ENCODE results near the gene CCND2. TPM values are rescaled to one million over a fixed set of nuclear protein-coding genes. Genes with fewer than 3 reads are reported as not detected.
"Not testable (repeated sequence)": the region's sequence is repeated elsewhere in the genome, so short reads cannot be mapped to it uniquely, and the experiment has no call there.

Gene CCND2
- 10 to 100 TPM; 42.2 to 56.1 (median 52.6) TPM for polyA plus RNA-seq (ENCODE audit: insufficient read length in 3 of 3)

DNA sequence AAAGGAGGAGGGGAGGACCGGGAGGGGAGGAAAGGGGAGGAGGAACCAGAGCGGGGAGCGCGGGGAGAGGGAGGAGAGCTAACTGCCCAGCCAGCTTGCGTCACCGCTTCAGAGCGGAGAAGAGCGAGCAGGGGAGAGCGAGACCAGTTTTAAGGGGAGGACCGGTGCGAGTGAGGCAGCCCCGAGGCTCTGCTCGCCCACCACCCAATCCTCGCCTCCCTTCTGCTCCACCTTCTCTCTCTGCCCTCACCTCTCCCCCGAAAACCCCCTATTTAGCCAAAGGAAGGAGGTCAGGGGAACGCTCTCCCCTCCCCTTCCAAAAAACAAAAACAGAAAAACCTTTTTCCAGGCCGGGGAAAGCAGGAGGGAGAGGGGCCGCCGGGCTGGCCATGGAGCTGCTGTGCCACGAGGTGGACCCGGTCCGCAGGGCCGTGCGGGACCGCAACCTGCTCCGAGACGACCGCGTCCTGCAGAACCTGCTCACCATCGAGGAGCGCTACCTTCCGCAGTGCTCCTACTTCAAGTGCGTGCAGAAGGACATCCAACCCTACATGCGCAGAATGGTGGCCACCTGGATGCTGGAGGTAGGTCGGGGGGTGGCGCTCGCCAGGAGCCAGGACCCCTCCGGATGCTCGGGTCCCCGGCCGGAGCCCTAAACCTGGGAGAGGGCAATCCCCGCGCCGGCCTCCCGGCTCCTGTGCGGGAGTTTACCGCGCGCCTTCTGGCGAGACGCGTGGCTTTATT is at the start of gene CCND2:
TSS of gene CCND2 (plus strand) at position 111 of the 744 bp plus-strand sequence. CDS start at position 390, 279 bp downstream.
- DNase-seq (ENCODE audit: low read depth in 3 of 3, low spot score in 2 of 3), result peak in 2 of 3 donors; percentile 81 to 89

- DNase-seq (ENCODE audit: low read depth in 3 of 3, low spot score in 2 of 3), result no peak
These were observed 49.2 kb upstream of the CCND2 start for GRCh38 chr12:4224206-4224889.

DNA sequence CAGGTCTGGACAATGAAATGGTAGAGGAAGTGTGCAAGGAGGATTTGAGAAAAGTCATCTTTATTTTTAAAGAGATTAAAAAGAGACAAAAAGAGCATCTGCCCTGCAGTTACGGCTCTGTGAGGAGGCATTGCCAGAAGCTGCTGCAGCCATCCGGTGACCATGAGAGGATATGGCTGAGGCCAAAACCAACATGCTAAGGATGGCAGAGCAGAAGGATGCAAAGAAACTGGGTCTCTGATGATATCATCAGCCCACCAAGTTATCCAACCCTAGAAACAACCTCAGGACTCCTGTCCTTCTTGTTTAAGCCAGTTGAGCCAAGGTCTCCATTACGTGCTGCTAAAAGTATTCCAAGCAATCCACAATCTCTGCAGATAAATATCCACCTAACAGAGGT is 48.0 kb upstream of the CCND2 start:
- DNase-seq (ENCODE audit: low read depth in 3 of 3, low spot score in 2 of 3), result no peak

GRCh38 chr12:4227046-4227445 is 46.5 kb upstream of the CCND2 start:
- no peak for DNase-seq (ENCODE audit: low read depth in 3 of 3, low spot score in 2 of 3)

DNA sequence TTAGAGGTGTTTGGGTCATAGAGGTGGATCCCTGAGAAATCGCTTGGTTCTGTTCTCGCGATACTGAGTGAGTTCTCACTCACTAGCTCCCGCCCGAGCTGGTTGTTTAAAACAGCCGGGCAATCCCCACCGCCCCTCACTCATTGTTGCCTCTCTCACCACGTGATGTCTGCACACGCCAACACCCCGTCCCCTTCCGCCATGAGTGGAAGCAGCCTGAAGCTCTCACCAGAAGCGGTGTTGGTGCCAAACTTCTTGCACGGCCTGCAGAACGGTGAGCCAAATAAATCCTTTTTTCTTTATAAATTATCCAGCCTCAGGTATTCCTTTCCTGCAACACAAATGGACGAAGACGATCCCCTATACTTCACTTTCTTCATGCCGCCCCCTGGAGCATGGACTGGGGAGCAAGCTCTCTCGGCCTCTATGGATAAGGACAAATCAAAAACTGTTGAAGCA is 45.4 kb upstream of the CCND2 start:
- DNase-seq (ENCODE audit: low read depth in 3 of 3, low spot score in 2 of 3), result no peak

DNA sequence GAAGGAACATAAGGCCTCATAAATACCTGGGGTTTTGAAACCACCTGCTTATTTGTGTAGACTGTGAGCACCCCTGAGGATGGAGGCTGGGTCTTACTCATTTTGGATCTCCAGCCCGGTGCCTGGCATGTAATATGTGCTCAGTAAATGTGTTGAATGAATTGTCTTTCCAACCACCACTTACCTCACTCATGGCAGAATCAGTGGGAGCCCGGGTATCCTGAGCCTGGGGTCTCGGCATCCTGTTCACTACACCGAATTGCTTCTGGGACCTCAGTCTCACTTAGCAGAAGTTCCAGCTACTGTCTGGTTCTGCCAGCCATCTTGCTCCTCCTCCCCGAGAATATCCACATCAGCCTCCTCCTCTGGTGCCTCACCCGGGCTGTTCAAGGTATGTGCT is 43.0 kb upstream of the CCND2 start:
- no peak for DNase-seq (ENCODE audit: low read depth in 3 of 3, low spot score in 2 of 3)

GRCh38 chr12:4238577-4238976 is 35.0 kb upstream of the CCND2 start:
- no peak for DNase-seq (ENCODE audit: low read depth in 3 of 3, low spot score in 2 of 3)

DNA sequence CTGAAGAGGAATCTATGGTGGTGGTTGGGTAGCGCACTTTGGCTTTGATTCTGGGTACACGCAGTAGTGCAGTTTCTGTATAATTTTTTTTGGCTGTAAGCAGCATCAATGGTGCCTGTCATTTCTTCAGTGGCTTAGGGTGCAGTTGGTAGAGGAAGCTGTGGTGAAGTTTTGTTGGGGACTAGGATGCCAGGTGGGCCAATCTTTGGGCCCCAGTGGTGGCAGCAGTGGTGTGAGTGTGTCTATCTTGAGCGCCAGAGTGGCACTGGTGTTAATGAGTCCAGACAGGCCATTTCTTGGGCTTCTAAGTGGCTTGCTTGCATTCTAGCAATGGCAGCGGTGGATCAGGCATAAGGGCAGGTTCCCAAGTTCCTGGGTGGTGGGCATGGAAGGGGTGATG is 33.8 kb upstream of the CCND2 start:
- no peak for DNase-seq (ENCODE audit: low read depth in 3 of 3, low spot score in 2 of 3)

GRCh38 chr12:4240161-4240783 is 33.3 kb upstream of the CCND2 start:
- no peak for DNase-seq (ENCODE audit: low read depth in 3 of 3, low spot score in 2 of 3)

- no peak for DNase-seq (ENCODE audit: low read depth in 3 of 3, low spot score in 2 of 3)
These were observed 32.6 kb upstream of the CCND2 start for GRCh38 chr12:4240981-4241380.

- no peak for DNase-seq (ENCODE audit: low read depth in 3 of 3, low spot score in 2 of 3)
These were observed 32.0 kb upstream of the CCND2 start for GRCh38 chr12:4241592-4241991.

DNA sequence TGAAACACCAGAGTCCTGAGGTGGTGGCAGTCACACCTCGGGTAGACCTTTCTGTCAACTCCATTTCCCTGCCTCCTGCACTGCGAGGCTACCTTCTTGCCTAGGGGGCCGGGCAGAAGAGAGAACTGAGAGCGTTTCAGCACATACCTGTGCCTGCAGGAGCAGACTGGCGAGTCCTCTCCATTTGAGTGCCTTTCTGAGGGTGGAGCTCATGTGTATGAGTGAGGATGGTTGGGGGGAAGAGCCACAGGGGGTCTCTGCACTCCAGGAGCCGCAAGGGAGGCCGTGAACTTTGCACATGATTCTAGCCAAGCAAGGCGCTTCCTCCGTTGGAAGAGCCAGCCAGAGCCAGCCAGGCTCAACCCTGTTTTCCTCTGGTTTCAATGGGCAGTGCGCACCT is 31.0 kb upstream of the CCND2 start:
- no peak for DNase-seq (ENCODE audit: low read depth in 3 of 3, low spot score in 2 of 3)

DNA sequence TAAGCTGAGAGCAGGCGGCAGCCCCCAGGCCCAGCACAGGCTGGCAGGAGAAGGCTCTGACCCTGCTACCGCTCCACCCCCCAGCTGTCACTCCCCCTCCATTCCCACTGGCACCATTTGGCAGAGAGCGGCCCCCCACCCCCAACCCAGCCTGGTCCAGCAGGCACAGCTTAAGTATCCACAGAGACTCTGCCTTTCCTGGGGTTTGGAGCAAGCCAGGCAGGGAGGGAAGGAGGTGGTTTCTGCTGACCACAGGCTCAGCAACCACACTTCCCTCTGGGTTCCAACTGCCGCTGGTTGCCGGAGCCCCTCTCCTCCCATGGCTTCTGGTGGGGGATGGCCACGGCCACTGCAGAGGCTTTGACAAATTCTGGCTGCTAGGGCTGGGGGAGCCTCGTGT is 30.5 kb upstream of the CCND2 start:
- no peak for DNase-seq (ENCODE audit: low read depth in 3 of 3, low spot score in 2 of 3)

- not testable (repeated sequence) for DNase-seq (ENCODE audit: low read depth in 3 of 3, low spot score in 2 of 3)
These were observed 30.0 kb upstream of the CCND2 start for GRCh38 chr12:4243491-4244100.

GRCh38 chr12:4244868-4245267 is 28.7 kb upstream of the CCND2 start:
- no peak for DNase-seq (ENCODE audit: low read depth in 3 of 3, low spot score in 2 of 3)

- no peak for DNase-seq (ENCODE audit: low read depth in 3 of 3, low spot score in 2 of 3)
These were observed 28.1 kb upstream of the CCND2 start for GRCh38 chr12:4245446-4245845.

DNA sequence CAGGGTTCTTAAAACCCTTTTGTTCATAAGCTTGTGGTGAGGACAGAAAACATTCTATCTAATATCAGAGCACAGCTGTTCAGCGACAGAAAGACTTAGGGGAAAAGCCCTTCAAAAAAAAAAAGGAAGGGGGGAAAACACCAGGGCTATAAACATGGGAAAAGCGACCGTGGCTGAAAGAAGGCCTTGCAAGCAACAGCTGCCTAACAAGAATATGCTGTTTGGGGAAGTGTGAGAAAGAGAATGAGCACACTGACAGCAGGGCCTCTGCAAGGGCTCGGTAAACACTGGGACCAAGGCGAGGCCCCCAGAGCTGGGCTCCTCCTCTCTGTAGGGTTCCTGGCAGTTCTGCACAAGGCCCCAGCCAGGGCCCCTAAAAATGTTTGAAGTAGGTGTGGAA is 27.4 kb upstream of the CCND2 start:
- no peak for DNase-seq (ENCODE audit: low read depth in 3 of 3, low spot score in 2 of 3)

DNA sequence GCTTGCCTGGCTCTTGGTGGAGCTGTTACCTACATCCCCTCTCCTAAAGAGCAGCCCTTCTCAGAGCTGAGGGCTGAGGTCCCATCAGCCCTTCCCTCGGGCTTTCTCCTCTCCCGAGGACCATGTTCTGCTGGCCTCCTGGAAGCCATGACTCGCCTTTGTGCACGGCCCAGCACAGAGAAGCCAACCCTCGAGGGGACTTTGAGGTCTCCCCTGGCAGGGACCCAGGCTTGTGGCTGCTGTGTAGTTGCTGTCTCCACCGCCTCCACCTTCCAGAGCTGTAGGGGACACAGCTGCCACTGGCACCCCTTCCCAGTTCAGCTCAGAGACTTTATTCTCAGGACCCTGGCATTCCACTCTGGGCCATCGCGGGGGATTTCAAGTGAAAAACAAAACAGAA is 22.9 kb upstream of the CCND2 start:
- no peak for DNase-seq (ENCODE audit: low read depth in 3 of 3, low spot score in 2 of 3)

GRCh38 chr12:4251216-4251891 is 22.2 kb upstream of the CCND2 start:
- DNase-seq (ENCODE audit: low read depth in 3 of 3, low spot score in 2 of 3), result no peak

DNA sequence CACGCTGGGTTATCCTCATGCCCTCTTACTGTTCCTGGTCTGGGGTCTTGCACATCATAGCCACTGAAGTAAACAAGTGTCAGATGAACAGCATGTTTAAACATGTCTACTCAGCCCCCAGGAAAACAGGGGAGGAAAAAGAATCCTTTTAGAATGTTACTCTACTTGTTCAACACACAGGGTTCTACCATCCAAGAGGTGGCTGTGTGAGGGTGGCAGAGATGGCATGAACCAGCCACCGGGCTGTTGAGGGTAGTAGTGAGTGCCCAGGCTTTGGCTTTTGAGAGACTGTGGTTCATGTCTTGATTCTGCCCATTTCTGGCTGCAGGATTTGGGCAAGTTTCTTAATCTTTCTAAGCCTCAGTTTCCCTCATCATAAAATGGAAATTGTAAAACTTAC is 21.6 kb upstream of the CCND2 start:
- no peak for DNase-seq (ENCODE audit: low read depth in 3 of 3, low spot score in 2 of 3)

DNA sequence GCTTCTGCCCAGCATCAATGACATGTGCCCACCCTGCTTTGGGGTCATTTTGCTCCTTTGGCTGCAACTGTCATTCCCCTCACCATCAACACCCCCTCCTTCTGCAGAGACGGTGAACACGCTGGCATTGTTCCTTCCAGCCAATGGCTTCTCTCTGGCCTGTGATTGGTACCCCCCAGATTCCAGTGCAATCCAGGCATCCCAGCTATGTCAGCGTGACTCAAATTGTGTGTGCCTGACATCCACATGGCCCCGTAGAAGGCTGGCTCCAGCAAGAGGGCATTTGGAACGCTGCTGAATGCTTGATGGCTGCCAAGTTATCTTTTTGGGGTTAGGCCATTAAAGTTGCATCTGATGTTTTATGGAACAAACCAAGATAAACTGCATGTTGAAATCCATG is 21.0 kb upstream of the CCND2 start:
- no peak for DNase-seq (ENCODE audit: low read depth in 3 of 3, low spot score in 2 of 3)

Measured in right renal cortex interstitium (tissue), 3 donors.